HTR-8/SVneo (cell line): ENCODE data around the gene APCDD1L.
"Not testable (repeated sequence)": the region's sequence is repeated elsewhere in the genome, so short reads cannot be mapped to it uniquely, and the experiment has no call there.

ENCODE experiments used
- DNase-seq: peaks from one replicate; pipeline ENCODE4 v3.0.0; 2011; ENCODE audit warnings: low spot score, mixed read lengths; ENCODE audit not compliant: insufficient read length
- FAIRE-seq: peaks from 2 replicates; lab custom pipeline; 2011; peaks lifted over from hg19 to GRCh38; lab: Jason Lieb, UNC

APCDD1L gene

DNA sequence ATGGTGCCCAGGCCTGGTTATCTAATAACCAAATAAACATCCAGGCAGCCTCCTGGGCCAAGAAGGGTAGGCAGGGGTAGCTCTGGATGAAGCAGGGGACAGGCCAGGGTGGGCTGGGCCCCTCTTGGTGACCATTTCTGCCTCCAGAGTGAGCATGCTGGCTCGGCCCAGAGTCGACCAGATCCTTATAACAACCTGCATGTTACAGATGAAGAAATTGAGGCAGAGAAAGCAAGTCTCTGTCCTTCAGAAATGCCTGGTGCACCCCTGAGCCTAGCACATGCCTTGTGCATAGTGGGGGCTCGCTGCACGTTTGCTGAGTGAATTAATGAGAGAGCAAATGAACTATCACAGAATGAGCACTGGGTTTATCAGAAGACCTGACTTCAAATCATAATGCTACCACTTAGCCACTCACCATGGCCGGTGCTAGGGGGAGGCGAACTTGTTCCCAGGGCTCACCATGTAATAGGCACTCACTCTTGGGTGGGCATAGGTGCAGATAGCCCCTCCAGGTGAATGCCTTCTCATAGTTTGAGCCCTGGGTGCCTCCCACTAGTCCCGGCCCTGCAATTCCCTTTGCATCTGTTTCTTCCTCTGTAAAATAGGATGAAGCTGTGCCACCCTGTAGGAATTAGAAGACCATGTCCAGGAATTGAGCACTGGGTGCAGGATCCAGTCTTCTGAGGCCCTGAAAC, 3.8 kb upstream of the APCDD1L start:
- no peak for DNase-seq
- FAIRE-seq, result no peak

DNA sequence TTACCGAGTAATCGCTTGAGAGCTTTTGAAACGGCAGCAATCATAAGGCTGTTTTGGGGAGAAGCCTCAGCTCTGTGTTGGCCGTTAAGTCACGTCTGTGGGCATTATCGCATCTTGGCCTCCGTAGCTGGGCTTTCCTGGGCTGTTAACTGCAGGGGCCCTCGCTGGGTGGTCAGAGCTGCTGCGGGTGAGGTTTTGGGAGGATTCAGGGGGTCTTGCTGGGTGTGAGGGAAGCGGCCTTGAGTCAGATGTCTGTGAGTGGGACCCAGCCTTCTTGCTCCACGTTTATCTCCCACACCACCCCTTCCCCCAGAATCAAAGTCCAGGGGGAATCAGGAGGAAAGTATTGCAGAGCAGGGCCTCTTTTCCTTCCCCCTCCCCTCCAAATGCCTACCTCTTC, 3.2 kb upstream of the APCDD1L start:
- FAIRE-seq (no peak), DNase-seq (no peak)

GRCh38 chr20:58514321-58515232, 622 bp downstream of the APCDD1L start:
- no peak for FAIRE-seq

GRCh38 chr20:58513580-58514285, 1.5 kb downstream of the APCDD1L start:
- FAIRE-seq (peak; percentile 94), DNase-seq (no peak)

More at GRCh38 chr20:58514321-58515232, 622 bp downstream of the APCDD1L start:
- DNase-seq, result peak; percentile 65

DNA sequence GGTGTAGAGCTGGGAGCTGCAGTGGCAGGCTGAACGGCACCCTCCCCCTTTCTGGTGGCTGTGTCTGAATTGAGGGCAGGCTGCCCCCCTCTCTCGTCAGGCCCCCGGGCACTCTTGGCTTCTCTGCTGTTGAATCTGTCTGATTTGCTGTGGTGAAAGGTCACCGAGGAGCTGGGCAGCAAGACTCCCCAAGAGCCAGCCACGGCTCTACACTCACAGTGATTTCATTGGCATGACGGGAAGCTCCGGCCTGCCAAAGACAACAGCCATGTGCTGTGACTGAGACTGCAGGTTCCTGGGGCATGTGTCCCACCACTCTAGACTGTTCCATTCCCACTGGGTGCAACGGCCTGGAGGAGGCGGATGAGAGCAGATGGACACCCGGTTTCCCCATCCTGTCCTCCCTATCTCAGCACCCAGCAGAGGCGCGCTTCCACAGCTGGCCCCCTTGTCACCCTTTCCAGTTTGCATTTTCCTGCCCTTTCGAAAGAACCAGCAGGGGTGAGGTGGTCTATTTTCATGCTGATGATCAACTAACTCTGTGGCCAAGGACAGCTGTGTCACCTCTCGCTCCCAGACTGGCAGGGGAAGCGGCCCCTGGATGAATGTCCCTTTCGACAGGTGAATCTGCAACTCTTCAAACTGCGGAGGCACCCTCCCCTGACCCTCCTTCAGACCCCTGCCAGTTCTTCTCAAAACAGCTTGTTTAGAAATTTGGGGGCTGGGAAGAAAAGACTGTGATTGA, 2.2 kb downstream of the APCDD1L start:
- no peak for DNase-seq
- FAIRE-seq, result no peak

DNA sequence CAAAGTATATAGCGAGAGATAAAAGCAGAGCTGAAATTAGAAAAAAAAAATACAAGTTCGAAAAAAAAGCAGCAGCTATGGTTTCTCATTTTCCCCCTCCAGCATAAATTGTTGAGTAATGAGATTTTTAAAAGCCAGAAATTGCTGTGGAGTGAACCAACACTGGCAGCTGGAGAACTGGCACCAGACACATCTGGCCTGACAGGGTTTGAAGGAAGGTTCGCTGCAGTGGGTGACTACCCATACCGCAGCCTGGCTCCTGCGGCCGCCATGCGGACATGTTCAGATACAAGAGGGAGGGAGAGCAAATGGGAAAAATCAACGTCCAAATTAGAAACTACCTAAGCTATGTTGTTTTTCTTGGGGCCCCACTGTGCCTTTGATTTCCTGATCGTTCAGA, 3.3 kb downstream of the APCDD1L start:
- DNase-seq (no peak), FAIRE-seq (peak; percentile 94)

DNA sequence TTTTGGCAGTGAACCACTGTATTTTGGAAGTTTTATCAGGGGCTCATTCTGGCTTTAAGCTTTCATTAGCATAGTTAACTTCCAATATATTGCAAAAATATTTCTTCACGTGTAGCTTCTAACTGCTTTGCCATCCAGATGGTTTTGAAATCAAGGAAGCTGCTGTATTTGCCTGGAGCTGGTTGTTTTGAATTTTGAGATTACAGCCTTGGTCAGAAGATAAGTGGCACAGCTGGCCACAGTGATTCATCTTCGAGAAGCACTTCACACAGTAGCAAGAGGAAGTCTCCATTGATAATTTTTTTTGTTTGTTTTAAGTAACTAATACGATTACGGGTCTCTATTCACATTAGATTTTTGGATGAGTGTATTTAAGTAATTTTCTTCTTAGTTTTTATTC, 3.8 kb downstream of the APCDD1L start:
- FAIRE-seq, result no peak
- DNase-seq, result peak; percentile 80

DNA sequence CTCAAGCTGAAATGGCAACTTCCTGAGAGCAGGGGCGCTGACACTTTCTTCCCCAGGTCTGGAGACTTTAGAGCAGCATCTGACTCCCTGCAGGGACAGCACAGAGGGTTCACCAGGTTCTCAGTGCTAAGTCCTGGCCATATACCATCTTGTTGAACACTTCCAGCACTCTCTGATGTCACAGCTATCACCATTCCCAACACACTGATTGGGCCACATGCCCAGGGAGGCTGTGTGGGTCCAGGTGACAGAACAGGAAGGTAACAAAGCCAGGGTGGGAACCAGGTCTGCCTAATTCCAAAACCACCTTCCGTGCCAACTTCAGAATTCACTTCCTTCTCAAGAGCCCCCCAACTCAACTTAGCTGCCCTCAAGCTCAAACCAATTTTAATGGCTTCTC, 4.3 kb downstream of the APCDD1L start:
- FAIRE-seq, result peak; percentile 96
- DNase-seq, result no peak

GRCh38 chr20:58508762-58509395, 6.3 kb downstream of the APCDD1L start:
- no peak for DNase-seq
- FAIRE-seq, result peak; percentile 100

DNA sequence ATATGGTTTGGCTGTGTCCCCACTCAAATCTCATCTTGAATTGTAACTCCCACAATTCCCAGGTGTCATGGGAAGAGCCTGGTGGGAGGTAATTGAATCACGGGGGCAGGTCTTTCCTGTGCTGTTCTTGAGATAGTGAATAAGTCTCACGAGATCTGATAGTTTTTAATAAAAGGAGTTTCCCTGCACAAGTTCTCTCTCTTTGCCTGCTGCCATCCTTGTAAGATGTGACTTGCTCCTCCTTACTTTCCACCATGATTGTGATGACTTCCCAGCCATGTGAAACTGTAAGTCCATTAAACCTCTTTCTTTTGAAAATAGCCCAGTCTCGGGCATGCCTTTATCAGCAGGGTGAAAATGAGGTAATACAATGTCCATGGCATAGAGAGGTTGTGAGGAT, 8.2 kb downstream of the APCDD1L start:
- not testable (repeated sequence) for FAIRE-seq, DNase-seq

- DNase-seq, result no peak
- no peak for FAIRE-seq
These were observed 10.6 kb downstream of the APCDD1L start for GRCh38 chr20:58504566-58504965.

DNA sequence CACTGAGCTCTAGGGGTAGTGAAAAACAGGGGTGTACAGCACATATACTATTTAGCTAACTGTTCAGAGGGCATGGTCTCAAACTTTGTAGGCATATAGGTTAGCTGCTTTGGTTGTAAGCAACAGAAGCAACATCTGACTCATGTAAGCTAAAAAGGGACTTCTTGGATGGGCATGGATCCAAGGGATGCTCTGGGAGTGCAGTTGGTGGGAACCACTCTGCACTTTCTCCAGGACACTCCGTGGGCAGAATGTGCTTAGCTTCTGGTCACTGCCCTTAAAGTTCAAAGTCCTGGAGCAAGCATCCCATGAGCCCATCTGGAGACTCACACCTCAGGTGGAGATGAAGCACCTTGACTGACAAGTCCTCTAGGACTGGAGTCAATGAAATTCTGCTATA, 11.5 kb downstream of the APCDD1L start:
- FAIRE-seq (no peak), DNase-seq (no peak)

- DNase-seq, result no peak
- no peak for FAIRE-seq
These were observed 14.9 kb downstream of the APCDD1L start for GRCh38 chr20:58500256-58500655.

GRCh38 chr20:58498470-58499068, 16.6 kb downstream of the APCDD1L start:
- DNase-seq, result no peak
- no peak for FAIRE-seq

DNA sequence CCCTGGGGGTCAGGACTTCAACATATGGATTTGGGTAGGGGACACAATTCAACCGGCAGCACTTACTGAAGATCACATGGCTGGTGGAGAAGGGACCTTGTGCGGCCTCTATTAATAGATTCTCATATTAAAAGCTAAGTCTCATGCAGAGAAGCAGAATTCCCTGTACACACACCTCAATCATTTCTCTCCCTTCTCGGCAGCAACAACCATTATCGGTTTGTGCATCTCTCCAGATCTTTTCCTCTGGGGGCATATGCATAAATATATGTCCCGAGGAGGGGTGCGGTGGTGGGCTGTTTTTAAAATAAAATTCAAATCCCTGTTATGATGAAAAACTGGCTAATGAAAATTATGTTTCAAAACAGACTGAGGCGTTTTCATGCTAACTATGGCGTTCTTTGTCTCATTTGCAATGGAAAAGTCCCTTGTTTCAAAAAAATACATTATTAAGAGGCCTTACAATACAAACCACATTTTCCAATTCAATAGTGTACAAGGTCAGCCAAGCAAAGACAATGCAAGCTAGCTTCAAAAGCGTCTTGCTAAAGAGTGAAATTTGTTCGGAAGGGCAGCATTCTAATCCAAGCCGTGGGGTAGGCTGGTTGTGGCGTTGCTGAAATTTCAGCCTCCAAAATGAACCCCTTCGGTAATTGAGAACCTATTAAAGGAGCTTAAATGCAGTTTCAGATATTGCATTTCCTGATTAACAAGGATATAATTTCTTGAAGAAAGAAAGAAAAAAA, 17.3 kb downstream of the APCDD1L start:
- FAIRE-seq (peak; percentile 20), DNase-seq (no peak)

DNA sequence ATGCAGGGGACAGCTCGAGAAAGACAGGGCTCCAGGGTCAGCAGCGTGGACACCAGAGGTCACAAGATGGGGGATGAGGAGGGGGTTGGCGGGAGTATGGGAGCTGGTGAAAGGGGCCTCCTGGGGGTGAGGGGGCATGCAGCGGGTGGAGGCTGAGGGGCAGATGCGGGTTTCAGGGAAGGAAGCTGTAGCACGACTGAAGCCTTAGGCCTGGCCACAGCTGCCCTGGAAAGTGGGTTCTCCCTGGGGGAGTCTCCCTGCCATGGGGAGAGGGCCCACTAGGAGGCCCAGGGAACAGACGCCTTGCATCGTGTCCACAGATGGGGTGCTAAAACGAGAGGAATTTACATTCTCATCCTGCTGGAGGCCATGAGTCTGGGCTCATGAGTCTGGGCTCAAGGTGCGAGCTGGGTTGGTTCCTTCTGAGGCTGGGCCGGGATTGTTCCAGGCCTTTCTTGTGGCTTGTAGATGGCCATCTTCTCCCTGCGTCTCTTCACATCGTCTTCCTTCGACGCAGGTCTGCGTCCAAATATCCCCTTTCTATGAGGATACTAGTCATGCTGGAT, 18.0 kb downstream of the APCDD1L start:
- FAIRE-seq, result peak; percentile 86
- DNase-seq, result no peak

GRCh38 chr20:58496429-58496769, 18.8 kb downstream of the APCDD1L start:
- FAIRE-seq, result no peak
- no peak for DNase-seq
